GM12878 (cell line): ENCODE data around the gene SQOR. TPM values are rescaled to one million over a fixed set of nuclear protein-coding genes. Genes with fewer than 3 reads are reported as not detected.

Experiments
- ATF7 ChIP-seq: fragments of 450-650 bp; IDR thresholded peaks from 2 replicates; pipeline ENCODE4 v1.6.1; 2016; ENCODE audit warnings: low read depth, mild to moderate bottlenecking
- BHLHE40 ChIP-seq, 2 experiments: fragments of 450-650 bp in 1 of 2; IDR thresholded peaks; 2 replicates each; pipeline ENCODE4 v1.6.1; 2011 to 2017; ENCODE audit warnings: low read depth in 2 of 2, borderline replicate concordance in 1 of 2, improper control_type of control experiment in 1 of 2, low read length in 1 of 2, mild to moderate bottlenecking in 1 of 2
- CBFB ChIP-seq: IDR thresholded peaks from 2 replicates; pipeline ENCODE4 v1.6.1; 2016; ENCODE audit warnings: antibody characterized with exemption, low read depth
- CEBPB ChIP-seq, 2 experiments: fragments of 150-350 bp in 1 of 2; IDR thresholded peaks; 2 replicates each; pipeline ENCODE4 v1.6.1; 2012 to 2014; ENCODE audit warnings: low read depth in 2 of 2, low read length in 2 of 2, borderline replicate concordance in 1 of 2, inconsistent platforms in 1 of 2
- CREM ChIP-seq: IDR thresholded peaks from 2 replicates; pipeline ENCODE4 v1.6.1; 2014; ENCODE audit warnings: antibody characterized with exemption, low read depth
- EED ChIP-seq: sonication (generic); IDR thresholded peaks from 2 replicates; pipeline ENCODE4 v1.6.1; 2016; ENCODE audit warnings: antibody characterized with exemption, low read depth
- EGR1 ChIP-seq, 2 experiments: IDR thresholded peaks; 1 replicate in 1 of 2; 2 replicates in 1 of 2; pipeline ENCODE4 v1.6.1; 2011 to 2012; ENCODE audit warnings: low read depth in 2 of 2, low read length in 2 of 2, borderline replicate concordance in 1 of 2, mild to moderate bottlenecking in 1 of 2, moderate library complexity in 1 of 2
- ETV6 ChIP-seq, 2 experiments: fragments of 450-650 bp in 1 of 2; IDR thresholded peaks in 1 of 2; conservative IDR thresholded peaks in 1 of 2; 2 replicates each; pipeline ENCODE4 v1.6.1; 2014; ENCODE audit warnings: antibody characterized with exemption in 1 of 2, borderline replicate concordance in 1 of 2, low read depth in 1 of 2, mild to moderate bottlenecking in 1 of 2, moderate library complexity in 1 of 2
- GATAD2B ChIP-seq: fragments of 450-650 bp; conservative IDR thresholded peaks from 2 replicates; pipeline ENCODE4 v1.6.1; 2017; ENCODE audit warnings: low read depth, mild to moderate bottlenecking, moderate library complexity
- HDAC2 ChIP-seq: fragments of 200-600 bp; sonication (generic); IDR thresholded peaks from 2 replicates; pipeline ENCODE4 v1.6.1; 2017
- JUND ChIP-seq: IDR thresholded peaks from 2 replicates; pipeline ENCODE4 v1.6.1; 2012; ENCODE audit warnings: low read depth, mild to moderate bottlenecking, low read length, improper control_type of control experiment, moderate library complexity
- KAT2A ChIP-seq: conservative IDR thresholded peaks from 2 replicates; pipeline ENCODE4 v1.6.1; 2011; ENCODE audit warnings: low read depth, low read length; ENCODE audit not compliant: control insufficient read depth
- LARP7 ChIP-seq: fragments of 450-650 bp; IDR thresholded peaks from 2 replicates; pipeline ENCODE4 v1.6.1; 2017; ENCODE audit warnings: mild to moderate bottlenecking
- MEF2B ChIP-seq: fragments of 450-650 bp; IDR thresholded peaks from 2 replicates; pipeline ENCODE4 v1.6.1; 2018; ENCODE audit warnings: mild to moderate bottlenecking, moderate library complexity; ENCODE audit not compliant: partially characterized antibody, poor library complexity, severe bottlenecking
- MXI1 ChIP-seq: fragments of 150-350 bp; IDR thresholded peaks from 2 replicates; pipeline ENCODE4 v1.6.1; 2011; ENCODE audit warnings: low read depth, mild to moderate bottlenecking, inconsistent platforms, low read length, improper control_type of control experiment
- NR2F1 ChIP-seq: fragments of 450-650 bp; conservative IDR thresholded peaks from 2 replicates; pipeline ENCODE4 v1.6.1; 2017; ENCODE audit warnings: mild to moderate bottlenecking
- PAX5 ChIP-seq: IDR thresholded peaks from 2 replicates; pipeline ENCODE4 v1.6.1; 2011; ENCODE audit warnings: low read depth, low read length, borderline replicate concordance
- PML ChIP-seq: IDR thresholded peaks from 2 replicates; pipeline ENCODE4 v1.6.1; 2012; ENCODE audit warnings: low read length, inconsistent platforms
- RAD51 ChIP-seq: fragments of 450-650 bp; IDR thresholded peaks from 2 replicates; pipeline ENCODE4 v1.6.1; 2016; ENCODE audit warnings: moderate library complexity, mild to moderate bottlenecking, inconsistent platforms
- RELB ChIP-seq: fragments of 450-650 bp; IDR thresholded peaks from 2 replicates; pipeline ENCODE4 v1.6.1; 2017; ENCODE audit warnings: low read depth, mild to moderate bottlenecking, moderate library complexity
- SIX5 ChIP-seq: IDR thresholded peaks from 2 replicates; pipeline ENCODE4 v1.6.1; 2011; ENCODE audit warnings: mild to moderate bottlenecking, low read depth, low read length, moderate library complexity; ENCODE audit not compliant: severe bottlenecking
- SMC3 ChIP-seq: IDR thresholded peaks from 2 replicates; pipeline ENCODE4 v1.6.1; 2011; ENCODE audit warnings: low read length, improper control_type of control experiment, borderline replicate concordance
- SPI1 ChIP-seq: IDR thresholded peaks from 2 replicates; pipeline ENCODE4 v1.6.1; 2011; ENCODE audit warnings: low read depth, mild to moderate bottlenecking, low read length, moderate library complexity, borderline replicate concordance; ENCODE audit not compliant: insufficient read depth
- SREBF1 ChIP-seq: IDR thresholded peaks from 2 replicates; pipeline ENCODE4 v1.6.1; 2012; ENCODE audit warnings: mild to moderate bottlenecking, low read length
- TARDBP ChIP-seq: IDR thresholded peaks from 2 replicates; pipeline ENCODE4 v1.6.1; 2016; ENCODE audit warnings: borderline replicate concordance
- ZBED1 ChIP-seq: IDR thresholded peaks from 2 replicates; pipeline ENCODE4 v1.6.1; 2016; ENCODE audit warnings: borderline replicate concordance
- ZBTB33 ChIP-seq: fragments of 450-650 bp; IDR thresholded peaks from 2 replicates; pipeline ENCODE4 v1.6.1; 2017; ENCODE audit warnings: mild to moderate bottlenecking
- polyA plus RNA-seq, 11 experiments: library from polyadenylated mRNA; depleted of rRNA in 4 of 11; unstranded in 6 of 11; stranded (reverse) in 5 of 11; fragments of >200 nt; fragmentation: Nextera tagmentation in 4 of 11; fragmentation: Illumina TruSeq in 1 of 11; extraction: Ambion mirVana in 4 of 11; extraction: Trizol in 1 of 11; gene quantifications; 1 replicate in 1 of 11; 2 replicates in 10 of 11; pipeline versions ENCODE4 v1.2.1 to v1.2.3, GENCODE V29; 2011 to 2016; ENCODE audit warnings: inconsistent platforms in 2 of 11, missing spikeins in 2 of 11, low read depth in 1 of 11
- total RNA-seq, 4 experiments: library from RNA; depleted of rRNA in 3 of 4; stranded (reverse); fragments of >200 nt in 3 of 4; fragmentation: Illumina TruSeq in 1 of 4; extraction: Trizol in 1 of 4; gene quantifications; 2 replicates each; pipeline versions ENCODE4 v1.2.1 to v1.2.3, GENCODE V29; 2013 to 2021
- TF ChIP-seq, protein P1 (sequence below): IDR thresholded peaks from 2 replicates; pipeline ENCODE4 v1.6.1; 2011; ENCODE audit warnings: low read depth, mild to moderate bottlenecking, low read length, moderate library complexity, borderline replicate concordance; ENCODE audit errors: extremely low read depth

The SQOR gene
- total and polyA plus RNA-seq, 10 of the 15 experiments (the other 5 are each of a cell fraction or from before 2014, with no cell fraction given), result 14.5 to 74.7 (median 44.2) TPM

GRCh38 chr15:45587095-45587862 is 47.5 kb upstream of the SQOR start, which contains the start of gene BLOC1S6 (continued):
- TF ChIP-seq SREBF1, result no peak
- peak; percentile 59 for TF ChIP-seq PAX5
- TF ChIP-seq ZBTB33, result 0 out of 2 replicates have a peak, but pooled peaks have one; percentile 5
- TF ChIP-seq SMC3, result no peak
- peak; percentile 38; the same call in 1 of the 2 replicates for TF ChIP-seq EED
- peak; percentile 67 for TF ChIP-seq MXI1
- TF ChIP-seq ZBED1, result no peak
- TF ChIP-seq NR2F1, result peak; percentile 54; the same call in 1 of the 2 replicates
- TF ChIP-seq, protein P1, sequence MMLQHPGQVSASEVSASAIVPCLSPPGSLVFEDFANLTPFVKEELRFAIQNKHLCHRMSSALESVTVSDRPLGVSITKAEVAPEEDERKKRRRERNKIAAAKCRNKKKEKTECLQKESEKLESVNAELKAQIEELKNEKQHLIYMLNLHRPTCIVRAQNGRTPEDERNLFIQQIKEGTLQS, result no peak
- TF ChIP-seq KAT2A, result no peak
- peak; percentile 92 for TF ChIP-seq ATF7
- peak; percentile 92 for TF ChIP-seq RELB
- TF ChIP-seq JUND, result peak; percentile 34; the same call in 1 of the 2 replicates
- no peak for TF ChIP-seq ETV6 (conservative IDR thresholded peaks at IDR 0.05 in 1 of 2, IDR thresholded peaks at IDR 0.05 in 1 of 2; ENCODE audit: borderline replicate concordance in 1 of 2, low read depth in 1 of 2)
- TF ChIP-seq SPI1, result peak; percentile 76; the same call in 1 of the 2 replicates
- peak; percentile 87 for TF ChIP-seq MEF2B
- TF ChIP-seq SIX5, result peak; percentile 33
- TF ChIP-seq TARDBP, result 0 out of 2 replicates have a peak, but pooled peaks have one; percentile 53
- TF ChIP-seq LARP7, result no peak; the same call in none of the 2 replicates
- TF ChIP-seq PML, result peak; percentile 58; the same call in 1 of the 2 replicates
- peak; percentile 58 for TF ChIP-seq CBFB
- TF ChIP-seq CREM, result peak; percentile 97
- 0 out of 3 replicates have a peak, but pooled peaks of 1 of the 2 experiments have one; percentile 21 for TF ChIP-seq EGR1 (IDR thresholded peaks at IDR 0.05; ENCODE audit: borderline replicate concordance in 1 of 2, low read depth in 2 of 2, low read length in 2 of 2)
- TF ChIP-seq BHLHE40 (IDR thresholded peaks at IDR 0.05; ENCODE audit: borderline replicate concordance in 1 of 2, low read depth in 2 of 2, low read length in 1 of 2), result peak; percentile 84 to 91
- no peak for TF ChIP-seq CEBPB (IDR thresholded peaks at IDR 0.05; ENCODE audit: borderline replicate concordance in 1 of 2, low read depth in 2 of 2, low read length in 2 of 2)
- TF ChIP-seq GATAD2B, result peak; percentile 73
- no peak for TF ChIP-seq HDAC2
- peak; percentile 68 for TF ChIP-seq RAD51
